GM12872 (cell line): ENCODE measurements around the gene SLC6A9.

Experiments used
- TF ChIP-seq, protein P1 (sequence below): IDR thresholded peaks from 3 replicates; pipeline ENCODE4 v1.5.1; 2011; ENCODE audit warnings: low read depth, mild to moderate bottlenecking, low read length, moderate library complexity; ENCODE audit not compliant: insufficient read depth

The SLC6A9 gene

DNA sequence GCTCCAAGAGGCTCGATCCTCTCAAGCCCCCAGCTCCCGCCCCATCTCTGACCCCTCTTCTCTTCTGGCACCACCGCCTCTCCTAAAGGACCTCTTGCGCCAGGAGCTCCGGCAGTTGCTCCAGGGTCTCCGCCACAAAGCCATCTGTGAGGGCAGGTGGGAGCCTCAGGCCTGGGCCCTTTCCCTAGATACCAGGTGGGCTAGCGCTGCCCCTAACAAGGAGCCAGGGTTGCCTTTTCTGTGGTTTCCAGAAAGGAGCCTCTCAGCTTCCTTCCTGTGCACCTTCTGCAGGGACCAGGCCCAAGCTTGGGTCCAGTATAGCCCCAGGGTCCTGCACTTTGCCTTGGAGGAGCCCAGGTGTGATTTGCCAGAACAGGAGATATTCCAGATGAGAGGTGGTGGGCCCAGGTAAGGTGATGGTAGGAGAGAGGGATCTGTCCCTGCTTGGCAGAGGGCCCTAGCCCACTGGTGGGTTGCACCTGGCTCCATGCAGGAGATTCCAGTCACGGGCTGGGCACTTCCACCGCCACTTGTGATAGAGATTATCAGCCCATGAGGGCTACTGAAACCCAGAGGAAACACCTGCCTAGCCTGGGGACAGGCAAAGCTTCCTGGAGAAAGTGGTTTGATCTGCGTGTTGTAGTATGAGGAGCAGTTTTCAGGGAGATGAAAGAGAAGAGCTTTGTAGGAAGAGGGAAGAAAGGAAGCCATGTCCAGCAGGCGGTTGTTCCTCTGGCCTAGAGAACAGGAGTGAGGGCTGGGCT lies 38.8 kb downstream of the SLC6A9 start:
- TF ChIP-seq, protein P1, sequence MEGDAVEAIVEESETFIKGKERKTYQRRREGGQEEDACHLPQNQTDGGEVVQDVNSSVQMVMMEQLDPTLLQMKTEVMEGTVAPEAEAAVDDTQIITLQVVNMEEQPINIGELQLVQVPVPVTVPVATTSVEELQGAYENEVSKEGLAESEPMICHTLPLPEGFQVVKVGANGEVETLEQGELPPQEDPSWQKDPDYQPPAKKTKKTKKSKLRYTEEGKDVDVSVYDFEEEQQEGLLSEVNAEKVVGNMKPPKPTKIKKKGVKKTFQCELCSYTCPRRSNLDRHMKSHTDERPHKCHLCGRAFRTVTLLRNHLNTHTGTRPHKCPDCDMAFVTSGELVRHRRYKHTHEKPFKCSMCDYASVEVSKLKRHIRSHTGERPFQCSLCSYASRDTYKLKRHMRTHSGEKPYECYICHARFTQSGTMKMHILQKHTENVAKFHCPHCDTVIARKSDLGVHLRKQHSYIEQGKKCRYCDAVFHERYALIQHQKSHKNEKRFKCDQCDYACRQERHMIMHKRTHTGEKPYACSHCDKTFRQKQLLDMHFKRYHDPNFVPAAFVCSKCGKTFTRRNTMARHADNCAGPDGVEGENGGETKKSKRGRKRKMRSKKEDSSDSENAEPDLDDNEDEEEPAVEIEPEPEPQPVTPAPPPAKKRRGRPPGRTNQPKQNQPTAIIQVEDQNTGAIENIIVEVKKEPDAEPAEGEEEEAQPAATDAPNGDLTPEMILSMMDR, result no peak

DNA sequence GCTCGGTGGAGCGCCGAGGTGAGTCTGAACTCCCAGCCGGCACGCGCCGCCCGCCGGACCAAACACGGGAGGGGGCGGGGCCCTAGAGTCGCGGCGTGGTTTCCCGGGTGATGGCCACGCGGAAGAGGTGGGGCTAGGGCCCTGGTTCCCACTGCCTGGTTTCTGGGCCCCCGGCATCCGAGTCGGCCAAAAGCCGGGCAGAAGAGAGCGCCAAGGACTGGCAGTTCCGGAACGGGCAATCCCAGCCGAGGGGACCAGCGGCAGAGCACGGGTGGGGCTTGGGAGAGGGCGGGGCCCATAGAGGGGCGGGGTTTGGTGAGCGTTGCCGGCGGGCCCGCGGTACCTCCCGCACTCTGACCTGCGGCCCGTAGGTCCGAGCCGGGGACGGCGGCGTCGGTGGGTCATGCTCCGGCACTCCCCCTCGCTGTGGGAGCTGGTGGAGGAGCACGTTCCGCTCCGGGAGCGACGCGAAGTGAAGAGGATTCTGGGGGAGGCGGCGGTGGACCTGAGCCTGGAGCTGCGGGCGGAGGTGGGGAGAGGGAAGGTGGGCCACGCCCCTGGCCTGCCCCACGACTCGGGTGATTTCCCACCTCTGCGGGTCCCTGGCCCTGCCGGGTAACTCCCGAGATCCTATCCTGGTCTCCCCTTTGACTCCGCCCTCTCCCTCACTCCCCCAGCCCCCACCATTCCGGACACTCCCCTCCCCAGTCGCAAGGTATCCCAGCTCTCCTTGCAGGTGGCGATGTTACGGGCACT lies 39.6 kb downstream of the SLC6A9 start, which contains the start of gene CCDC24:
CCDC24 (plus strand) TSS at position 124 of the 756 bp plus-strand sequence; CDS start at position 404, 280 bp downstream.
- TF ChIP-seq, protein P1, result no peak

DNA sequence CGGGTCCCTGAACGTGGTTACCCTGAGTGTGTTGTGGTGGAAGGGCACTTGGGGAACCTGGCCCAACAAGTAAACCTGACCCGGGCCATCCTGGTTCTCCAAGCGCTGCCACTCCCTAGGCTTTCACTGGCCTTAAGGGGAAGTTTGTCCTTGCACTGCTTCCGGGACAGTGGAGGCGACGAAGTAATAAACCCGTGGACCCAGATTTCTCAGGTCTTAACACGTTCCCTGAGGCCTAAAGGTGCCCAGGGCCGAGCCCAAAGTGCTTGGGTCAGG lies 40.1 kb downstream of the SLC6A9 start:
- TF ChIP-seq, protein P1, result no peak

DNA sequence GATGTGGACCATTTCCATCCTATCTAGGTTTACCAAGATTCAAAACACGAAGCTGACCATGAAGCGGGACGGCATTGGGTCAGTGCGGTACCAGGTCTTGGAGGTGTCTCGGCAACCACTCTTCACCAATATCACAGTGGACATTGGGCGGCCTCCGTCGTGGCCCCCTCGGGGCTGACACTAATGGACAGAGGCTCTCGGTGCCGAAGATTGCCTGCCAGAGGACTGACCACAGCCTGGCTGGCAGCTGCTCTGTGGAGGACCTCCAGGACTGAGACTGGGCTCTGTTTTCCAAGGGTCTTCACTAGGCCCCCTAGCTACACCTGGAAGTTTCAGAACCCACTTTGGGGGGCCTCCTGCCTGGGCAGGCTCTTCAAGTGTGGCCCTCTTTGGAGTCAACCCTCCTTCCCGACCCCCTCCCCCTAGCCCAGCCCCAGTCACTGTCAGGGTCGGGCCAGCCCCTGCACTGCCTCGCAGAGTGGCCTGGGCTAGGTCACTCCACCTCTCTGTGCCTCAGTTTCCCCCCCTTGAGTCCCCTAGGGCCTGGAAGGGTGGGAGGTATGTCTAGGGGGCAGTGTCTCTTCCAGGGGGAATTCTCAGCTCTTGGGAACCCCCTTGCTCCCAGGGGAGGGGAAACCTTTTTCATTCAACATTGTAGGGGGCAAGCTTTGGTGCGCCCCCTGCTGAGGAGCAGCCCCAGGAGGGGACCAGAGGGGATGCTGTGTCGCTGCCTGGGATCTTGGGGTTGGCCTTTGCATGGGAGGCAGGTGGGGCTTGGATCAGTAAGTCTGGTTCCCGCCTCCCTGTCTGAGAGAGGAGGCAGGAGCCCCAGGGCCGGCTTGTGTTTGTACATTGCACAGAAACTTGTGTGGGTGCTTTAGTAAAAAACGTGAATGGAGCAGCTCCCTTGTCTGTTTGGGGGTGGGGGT lies 40.7 kb downstream of the SLC6A9 start:
- TF ChIP-seq, protein P1, result peak; percentile 24; the same call in 1 of the 3 replicates

DNA sequence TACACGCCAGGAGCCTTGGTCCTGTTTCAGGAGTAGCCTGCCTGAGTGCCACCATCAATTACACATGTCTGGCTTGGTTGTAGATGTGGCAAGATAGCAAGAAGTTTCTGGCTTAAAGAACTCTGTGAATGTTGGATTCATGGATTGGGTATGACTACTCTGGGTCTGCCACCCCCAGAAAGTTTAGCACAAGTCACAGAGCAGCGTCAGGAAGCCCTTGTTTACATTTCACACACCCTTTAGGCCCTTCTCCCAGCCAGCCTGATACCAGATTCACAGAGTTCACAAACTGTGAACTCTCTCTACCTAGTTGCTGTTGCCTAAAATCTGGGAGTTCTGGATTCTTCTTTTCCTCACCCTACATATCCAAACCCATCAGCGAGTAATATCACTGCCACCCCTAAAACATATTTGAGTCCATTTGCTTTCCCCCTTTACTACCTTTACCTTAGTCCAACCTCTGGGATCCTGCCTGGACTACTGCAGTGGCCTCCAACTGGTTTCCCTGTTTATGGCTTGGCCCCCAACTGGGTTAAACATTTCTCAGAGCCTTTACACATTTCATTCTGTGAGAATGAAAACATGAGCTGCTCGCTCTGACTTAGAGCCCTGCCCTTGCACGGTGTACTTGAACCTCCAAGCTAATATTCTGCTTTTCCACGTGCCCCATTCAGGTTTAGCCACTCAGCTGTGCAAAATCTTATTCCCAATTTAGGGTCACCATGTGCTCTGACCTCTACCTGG lies 43.9 kb downstream of the SLC6A9 start:
- TF ChIP-seq, protein P1, result no peak

DNA sequence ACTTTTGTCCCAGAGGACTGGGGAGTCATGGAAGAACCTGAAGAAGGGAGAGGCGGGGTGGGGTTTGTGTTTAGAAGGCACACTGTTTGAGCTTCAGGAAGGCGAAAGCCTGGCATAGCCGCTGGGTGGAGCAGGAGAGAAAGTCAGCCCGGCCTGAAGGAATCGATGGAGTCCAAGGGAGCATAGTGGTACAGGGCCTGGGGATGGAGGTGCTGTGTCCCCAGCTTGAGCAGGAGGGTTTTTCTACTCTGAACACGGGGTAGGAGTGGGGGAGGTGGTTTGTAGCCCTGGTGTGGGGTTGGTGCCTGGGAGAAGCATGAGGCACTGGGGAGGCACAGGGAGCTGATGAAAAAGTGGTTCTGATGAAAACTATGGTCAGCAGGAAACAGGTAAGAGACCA lies 44.5 kb downstream of the SLC6A9 start:
- TF ChIP-seq, protein P1, result no peak
